K562 (cell line): ENCODE data around the gene TLR5. TPM values are rescaled to one million over a fixed set of nuclear protein-coding genes. Genes with fewer than 3 reads are reported as not detected.

Source experiments
- CBX5 ChIP-seq: IDR thresholded peaks from 2 replicates; pipeline ENCODE4 v1.6.1; 2014; ENCODE audit warnings: low read depth, borderline replicate concordance
- FOXP4 ChIP-seq: sonication (generic); formaldehyde crosslinking; IDR thresholded peaks from 2 replicates; pipeline ENCODE4 v1.8.0; 2022; ENCODE audit warnings: mild to moderate bottlenecking, missing genetic modification reagents, borderline replicate concordance
- IRF1 ChIP-seq: sonication (generic); formaldehyde crosslinking; IDR thresholded peaks from 2 replicates; pipeline ENCODE4 v1.8.0; 2022; ENCODE audit warnings: missing genetic modification reagents, mild to moderate bottlenecking, borderline replicate concordance
- SRSF7 ChIP-seq: fragments of 200-400 bp; formaldehyde crosslinking; optimal IDR thresholded peaks from 2 replicates; pipeline ENCODE3; 2017; ENCODE audit warnings: mild to moderate bottlenecking, low read depth, low read length
- USF2 ChIP-seq: sonication (generic); formaldehyde crosslinking; IDR thresholded peaks from 2 replicates; pipeline ENCODE4 v1.5.0; 2020; ENCODE audit warnings: missing genetic modification reagents
- XRCC4 ChIP-seq: IDR thresholded peaks from one replicate; pipeline ENCODE4 v1.6.1; 2011; ENCODE audit not compliant: insufficient read depth, insufficient read length; ENCODE audit errors: extremely low read depth
- YBX1 ChIP-seq: fragments of 450-650 bp; IDR thresholded peaks from 2 replicates; pipeline ENCODE4 v1.7.1; 2016; ENCODE audit warnings: mild to moderate bottlenecking
- polyA plus RNA-seq, 8 experiments: library from polyadenylated mRNA; depleted of rRNA in 4 of 8; stranded (reverse) in 5 of 8; unstranded in 3 of 8; fragments of >200 nt; fragmentation: Nextera tagmentation in 2 of 8; fragmentation: Illumina TruSeq in 1 of 8; extraction: Ambion mirVana in 2 of 8; extraction: Trizol in 1 of 8; gene quantifications; 2 replicates each; pipeline versions ENCODE4 v1.2.1 to v1.2.3, GENCODE V29; 2011 to 2014; ENCODE audit warnings: inconsistent platforms in 1 of 8, missing spikeins in 1 of 8
- total RNA-seq, 7 experiments: library from RNA; depleted of rRNA in 6 of 7; stranded (reverse); fragments of >200 nt in 6 of 7; fragmentation: Illumina TruSeq in 2 of 7; extraction: Trizol in 2 of 7; gene quantifications; 2 replicates each; pipeline versions ENCODE4 v1.2.1 to v1.2.3, GENCODE V29; 2011 to 2021; ENCODE audit warnings: low replicate concordance in 1 of 7

The TLR5 gene
- total and polyA plus RNA-seq, 9 of the 15 experiments (the other 6 are each of a cell fraction or from before 2014, with no cell fraction given) = 0.93 to 7.4 (median 1.9) TPM

GRCh38 chr1:223123011-223123610, 19.9 kb downstream of the TLR5 start (continued):
- TF ChIP-seq IRF1 (no peak), XRCC4 (no peak), USF2 (no peak), SRSF7 (no peak), CBX5 (no peak), FOXP4 (CRISPR knock-in tag) (no peak), YBX1 (no peak)
